ENCODE results near the gene CLDN9.
A peak's percentile ranks its signal among the peaks of the same experiment; 100 is the strongest.

Gene CLDN9

GRCh38 chr16:3020247-3020603, 7.5 kb downstream of the CLDN9 start, which contains the start of gene TNFRSF12A:
TSS of gene TNFRSF12A (plus strand) at chr16:3020368. CDS start at chr16:3020398, 30 bp downstream.
- H3K4me3 ChIP-seq (ENCODE audit: low read depth, low read length): peak within 1 kb of the TSS; percentile 73
- peak; percentile 53 for TF ChIP-seq MAX (IDR thresholded peaks at IDR 0.05; ENCODE audit: low read depth, low read length)
- TF ChIP-seq POLR2A (IDR thresholded peaks at IDR 0.05; ENCODE audit: extremely low read depth, insufficient read length): peak; percentile 87
- TF ChIP-seq, protein P1, sequence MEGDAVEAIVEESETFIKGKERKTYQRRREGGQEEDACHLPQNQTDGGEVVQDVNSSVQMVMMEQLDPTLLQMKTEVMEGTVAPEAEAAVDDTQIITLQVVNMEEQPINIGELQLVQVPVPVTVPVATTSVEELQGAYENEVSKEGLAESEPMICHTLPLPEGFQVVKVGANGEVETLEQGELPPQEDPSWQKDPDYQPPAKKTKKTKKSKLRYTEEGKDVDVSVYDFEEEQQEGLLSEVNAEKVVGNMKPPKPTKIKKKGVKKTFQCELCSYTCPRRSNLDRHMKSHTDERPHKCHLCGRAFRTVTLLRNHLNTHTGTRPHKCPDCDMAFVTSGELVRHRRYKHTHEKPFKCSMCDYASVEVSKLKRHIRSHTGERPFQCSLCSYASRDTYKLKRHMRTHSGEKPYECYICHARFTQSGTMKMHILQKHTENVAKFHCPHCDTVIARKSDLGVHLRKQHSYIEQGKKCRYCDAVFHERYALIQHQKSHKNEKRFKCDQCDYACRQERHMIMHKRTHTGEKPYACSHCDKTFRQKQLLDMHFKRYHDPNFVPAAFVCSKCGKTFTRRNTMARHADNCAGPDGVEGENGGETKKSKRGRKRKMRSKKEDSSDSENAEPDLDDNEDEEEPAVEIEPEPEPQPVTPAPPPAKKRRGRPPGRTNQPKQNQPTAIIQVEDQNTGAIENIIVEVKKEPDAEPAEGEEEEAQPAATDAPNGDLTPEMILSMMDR (IDR thresholded peaks at IDR 0.05; ENCODE audit: low read depth, low read length): no peak
- peak; percentile 85 for DNase-seq (ENCODE audit: low read depth)

- DNase-seq (ENCODE audit: low read depth): peak; percentile 69
- H3K4me3 ChIP-seq (ENCODE audit: low read depth, low read length): peak overlapping the region; percentile 73
- TF ChIP-seq POLR2A (IDR thresholded peaks at IDR 0.05; ENCODE audit: extremely low read depth, insufficient read length) (no peak), MAX (IDR thresholded peaks at IDR 0.05; ENCODE audit: low read depth, low read length) (0 out of 2 replicates have a peak, but pooled peaks have one; percentile 43), MYC (IDR thresholded peaks at IDR 0.05; ENCODE audit: low read depth, low read length) (no peak)
- TF ChIP-seq, protein P1 (IDR thresholded peaks at IDR 0.05; ENCODE audit: low read depth, low read length): no peak
Measured at GRCh38 chr16:3020604-3021448, 8.1 kb downstream of the CLDN9 start.

DNA sequence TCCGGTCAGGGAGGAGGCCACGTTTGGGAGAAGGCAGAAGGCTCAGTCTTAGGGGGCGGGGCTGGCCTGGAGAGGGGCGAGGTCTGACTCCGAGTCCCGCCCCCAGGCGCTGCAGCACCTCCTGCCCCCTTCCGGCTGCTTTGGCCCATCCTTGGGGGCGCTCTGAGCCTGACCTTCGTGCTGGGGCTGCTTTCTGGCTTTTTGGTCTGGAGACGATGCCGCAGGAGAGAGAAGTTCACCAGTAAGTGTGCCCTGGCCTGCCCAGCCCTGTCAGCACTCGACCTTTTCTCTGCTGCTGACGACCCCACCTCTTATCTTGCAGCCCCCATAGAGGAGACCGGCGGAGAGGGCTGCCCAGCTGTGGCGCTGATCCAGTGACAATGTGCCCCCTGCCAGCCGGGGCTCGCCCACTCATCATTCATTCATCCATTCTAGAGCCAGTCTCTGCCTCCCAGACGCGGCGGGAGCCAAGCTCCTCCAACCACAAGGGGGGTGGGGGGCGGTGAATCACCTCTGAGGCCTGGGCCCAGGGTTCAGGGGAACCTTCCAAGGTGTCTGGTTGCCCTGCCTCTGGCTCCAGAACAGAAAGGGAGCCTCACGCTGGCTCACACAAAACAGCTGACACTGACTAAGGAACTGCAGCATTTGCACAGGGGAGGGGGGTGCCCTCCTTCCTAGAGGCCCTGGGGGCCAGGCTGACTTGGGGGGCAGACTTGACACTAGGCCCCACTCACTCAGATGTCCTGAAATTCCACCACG, 8.9 kb downstream of the CLDN9 start:
- peak overlapping the region; percentile 73 for H3K4me3 ChIP-seq (ENCODE audit: low read depth, low read length)
- TF ChIP-seq MAX (IDR thresholded peaks at IDR 0.05; ENCODE audit: low read depth, low read length): no peak
- TF ChIP-seq POLR2A (IDR thresholded peaks at IDR 0.05; ENCODE audit: extremely low read depth, insufficient read length): no peak
- TF ChIP-seq, protein P1 (IDR thresholded peaks at IDR 0.05; ENCODE audit: low read depth, low read length): peak; percentile 23
- peak; percentile 86 for DNase-seq (ENCODE audit: low read depth)

DNA sequence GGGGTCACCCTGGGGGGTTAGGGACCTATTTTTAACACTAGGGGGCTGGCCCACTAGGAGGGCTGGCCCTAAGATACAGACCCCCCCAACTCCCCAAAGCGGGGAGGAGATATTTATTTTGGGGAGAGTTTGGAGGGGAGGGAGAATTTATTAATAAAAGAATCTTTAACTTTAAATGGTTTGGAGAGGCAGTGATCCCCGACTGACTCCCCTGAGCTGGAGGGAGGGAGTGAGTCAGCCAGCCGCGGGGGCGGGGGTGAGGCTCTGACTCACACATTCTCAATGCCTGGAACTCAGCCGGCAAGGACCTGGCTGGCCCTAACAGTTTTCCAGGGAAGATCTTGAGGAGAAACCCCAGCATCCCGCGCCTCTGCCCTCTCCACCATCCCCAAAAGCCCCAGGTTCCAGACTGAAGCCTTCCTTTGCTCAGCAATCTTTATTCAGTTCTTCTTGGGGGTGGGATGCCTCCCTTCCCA, 9.5 kb downstream of the CLDN9 start:
- H3K4me3 ChIP-seq (ENCODE audit: low read depth, low read length): peak overlapping the region; percentile 73
- peak; percentile 86 for DNase-seq (ENCODE audit: low read depth)
- TF ChIP-seq MYC (IDR thresholded peaks at IDR 0.05; ENCODE audit: low read depth, low read length) (no peak), MAX (IDR thresholded peaks at IDR 0.05; ENCODE audit: low read depth, low read length) (no peak), POLR2A (IDR thresholded peaks at IDR 0.05; ENCODE audit: extremely low read depth, insufficient read length) (no peak)
- TF ChIP-seq, protein P1 (IDR thresholded peaks at IDR 0.05; ENCODE audit: low read depth, low read length): no peak

DNA sequence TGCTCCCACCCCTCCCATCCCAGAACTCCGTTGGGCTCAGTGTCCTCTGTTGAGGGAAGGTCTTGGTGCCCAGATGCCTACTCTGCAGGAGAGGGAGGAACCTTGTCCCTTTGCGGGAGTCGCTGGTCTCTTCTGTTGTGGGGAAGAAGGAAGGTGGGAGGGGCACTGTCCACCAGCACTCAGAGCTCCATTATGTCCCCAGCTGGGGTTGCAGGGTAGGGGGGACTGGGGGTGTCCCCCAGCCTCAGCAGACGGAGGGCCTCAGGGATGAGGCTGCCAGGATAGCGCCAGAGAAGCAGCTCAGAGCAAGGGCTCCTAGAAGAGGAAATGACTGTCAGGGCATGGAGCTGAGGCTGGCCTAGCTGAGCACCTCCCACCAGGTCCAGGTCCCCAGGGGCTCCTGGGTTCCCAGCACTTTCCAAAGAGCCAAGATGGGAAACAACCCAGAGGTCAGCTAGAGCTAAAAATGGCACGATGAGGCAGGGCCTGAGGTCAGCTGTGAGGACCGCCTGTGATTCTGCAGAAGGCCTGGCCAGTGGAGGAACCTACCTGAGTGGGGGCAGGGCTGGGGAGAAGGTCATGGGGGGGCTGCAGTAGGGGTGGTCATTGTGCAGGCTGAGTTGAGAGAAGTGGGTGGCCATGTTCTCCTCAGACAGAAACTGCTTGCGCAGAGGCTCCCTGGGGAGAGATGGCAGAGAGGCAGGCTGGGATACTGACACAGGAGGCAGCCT, 10.1 kb downstream of the CLDN9 start:
- peak overlapping the region; percentile 71 for H3K4me3 ChIP-seq (ENCODE audit: low read depth, low read length)
- peak; percentile 69 for DNase-seq (ENCODE audit: low read depth)
- TF ChIP-seq POLR2A (IDR thresholded peaks at IDR 0.05; ENCODE audit: extremely low read depth, insufficient read length) (no peak), MAX (IDR thresholded peaks at IDR 0.05; ENCODE audit: low read depth, low read length) (no peak), MYC (IDR thresholded peaks at IDR 0.05; ENCODE audit: low read depth, low read length) (no peak)
- TF ChIP-seq, protein P1 (IDR thresholded peaks at IDR 0.05; ENCODE audit: low read depth, low read length): no peak
